HG02981 (cell line): ENCODE results near the gene SLA2.
"Not testable (repeated sequence)": the region's sequence is repeated elsewhere in the genome, so short reads cannot be mapped to it uniquely, and the experiment has no call there.

Source experiments
- ATAC-seq: cut with Tn5 transposase; IDR thresholded peaks from one replicate; pipeline ENCODE4 v1.9.1; 2021; ENCODE audit warnings: mild to moderate bottlenecking, moderate library complexity; ENCODE audit not compliant: unreplicated experiment

SLA2 gene

GRCh38 chr20:36578356-36579041 is 67.5 kb downstream of the SLA2 start:
- no peak for ATAC-seq

GRCh38 chr20:36576081-36576445 is 69.9 kb downstream of the SLA2 start:
- ATAC-seq, result no peak

GRCh38 chr20:36574366-36575135 is 71.4 kb downstream of the SLA2 start:
- no peak for ATAC-seq

- no peak for ATAC-seq
Observed at GRCh38 chr20:36573798-36574365, 72.1 kb downstream of the SLA2 start.

- peak; percentile 60 for ATAC-seq
Observed at GRCh38 chr20:36573103-36573797, 72.7 kb downstream of the SLA2 start, which contains the start of gene TGIF2. TGIF2 (plus strand) TSS chr20:36573597; CDS start chr20:36578775, 5,178 bp downstream.

GRCh38 chr20:36572701-36573102 is 73.3 kb downstream of the SLA2 start:
- ATAC-seq, result no peak

GRCh38 chr20:36571564-36572504 is 74.2 kb downstream of the SLA2 start:
- ATAC-seq, result no peak

GRCh38 chr20:36569847-36570429 is 76.1 kb downstream of the SLA2 start:
- no peak for ATAC-seq

GRCh38 chr20:36565520-36565919 is 80.5 kb downstream of the SLA2 start:
- ATAC-seq, result no peak

- not testable (repeated sequence) for ATAC-seq
Observed at GRCh38 chr20:36564726-36565121, 81.3 kb downstream of the SLA2 start.

- not testable (repeated sequence) for ATAC-seq
Observed at GRCh38 chr20:36564078-36564725, 81.8 kb downstream of the SLA2 start.

GRCh38 chr20:36563374-36563773 is 82.6 kb downstream of the SLA2 start:
- no peak for ATAC-seq

GRCh38 chr20:36562724-36563123 is 83.3 kb downstream of the SLA2 start:
- ATAC-seq, result no peak
